Cardiac fibroblast (primary cell): ENCODE results near the gene NUDT17.
"Not testable (repeated sequence)": the region's sequence is repeated elsewhere in the genome, so short reads cannot be mapped to it uniquely, and the experiment has no call there.

ENCODE experiments used
- DNase-seq, 2 donors: peaks; one replicate each; pipeline versions ENCODE4 v3.0.0 to v3.0.0-alpha.2; 2010; ENCODE audit warnings: low read depth in 2 of 2
- H3K4me3 ChIP-seq, 2 donors: replicated peaks in 1 of 2; 1 replicate in 1 of 2; 2 replicates in 1 of 2; pipeline ENCODE4 v1.5.1; 2011; ENCODE audit warnings: low read depth in 2 of 2, low read length in 2 of 2, mild to moderate bottlenecking in 2 of 2, moderate library complexity in 1 of 2
- TF ChIP-seq, protein P1 (sequence below): IDR thresholded peaks from one replicate; pipeline ENCODE4 v1.5.1; 2011; ENCODE audit warnings: low read depth, mild to moderate bottlenecking, low read length, inconsistent platforms

NUDT17 gene

DNA sequence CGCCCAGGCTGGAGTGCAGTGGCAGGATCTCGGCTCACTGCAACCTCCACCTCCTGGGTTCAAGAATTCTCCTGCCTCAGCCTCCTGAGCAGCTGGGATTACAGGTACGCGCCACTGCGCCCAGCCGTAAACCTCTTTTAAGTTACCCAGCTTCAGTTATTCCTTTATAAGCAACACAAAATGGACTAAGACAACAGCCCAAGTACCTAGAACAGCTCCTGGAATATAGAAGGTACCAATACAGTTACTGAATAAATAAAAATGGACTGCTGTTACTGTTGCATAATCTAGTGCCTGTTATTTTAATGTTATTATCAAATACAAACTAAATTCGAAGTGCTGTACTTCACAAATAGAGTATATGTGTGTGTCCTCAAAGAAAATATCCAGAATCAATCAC, 38.6 kb upstream of the NUDT17 start:
- DNase-seq, result no peak
- TF ChIP-seq, protein P1, sequence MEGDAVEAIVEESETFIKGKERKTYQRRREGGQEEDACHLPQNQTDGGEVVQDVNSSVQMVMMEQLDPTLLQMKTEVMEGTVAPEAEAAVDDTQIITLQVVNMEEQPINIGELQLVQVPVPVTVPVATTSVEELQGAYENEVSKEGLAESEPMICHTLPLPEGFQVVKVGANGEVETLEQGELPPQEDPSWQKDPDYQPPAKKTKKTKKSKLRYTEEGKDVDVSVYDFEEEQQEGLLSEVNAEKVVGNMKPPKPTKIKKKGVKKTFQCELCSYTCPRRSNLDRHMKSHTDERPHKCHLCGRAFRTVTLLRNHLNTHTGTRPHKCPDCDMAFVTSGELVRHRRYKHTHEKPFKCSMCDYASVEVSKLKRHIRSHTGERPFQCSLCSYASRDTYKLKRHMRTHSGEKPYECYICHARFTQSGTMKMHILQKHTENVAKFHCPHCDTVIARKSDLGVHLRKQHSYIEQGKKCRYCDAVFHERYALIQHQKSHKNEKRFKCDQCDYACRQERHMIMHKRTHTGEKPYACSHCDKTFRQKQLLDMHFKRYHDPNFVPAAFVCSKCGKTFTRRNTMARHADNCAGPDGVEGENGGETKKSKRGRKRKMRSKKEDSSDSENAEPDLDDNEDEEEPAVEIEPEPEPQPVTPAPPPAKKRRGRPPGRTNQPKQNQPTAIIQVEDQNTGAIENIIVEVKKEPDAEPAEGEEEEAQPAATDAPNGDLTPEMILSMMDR, result no peak
- H3K4me3 ChIP-seq, result no peak overlapping the region

DNA sequence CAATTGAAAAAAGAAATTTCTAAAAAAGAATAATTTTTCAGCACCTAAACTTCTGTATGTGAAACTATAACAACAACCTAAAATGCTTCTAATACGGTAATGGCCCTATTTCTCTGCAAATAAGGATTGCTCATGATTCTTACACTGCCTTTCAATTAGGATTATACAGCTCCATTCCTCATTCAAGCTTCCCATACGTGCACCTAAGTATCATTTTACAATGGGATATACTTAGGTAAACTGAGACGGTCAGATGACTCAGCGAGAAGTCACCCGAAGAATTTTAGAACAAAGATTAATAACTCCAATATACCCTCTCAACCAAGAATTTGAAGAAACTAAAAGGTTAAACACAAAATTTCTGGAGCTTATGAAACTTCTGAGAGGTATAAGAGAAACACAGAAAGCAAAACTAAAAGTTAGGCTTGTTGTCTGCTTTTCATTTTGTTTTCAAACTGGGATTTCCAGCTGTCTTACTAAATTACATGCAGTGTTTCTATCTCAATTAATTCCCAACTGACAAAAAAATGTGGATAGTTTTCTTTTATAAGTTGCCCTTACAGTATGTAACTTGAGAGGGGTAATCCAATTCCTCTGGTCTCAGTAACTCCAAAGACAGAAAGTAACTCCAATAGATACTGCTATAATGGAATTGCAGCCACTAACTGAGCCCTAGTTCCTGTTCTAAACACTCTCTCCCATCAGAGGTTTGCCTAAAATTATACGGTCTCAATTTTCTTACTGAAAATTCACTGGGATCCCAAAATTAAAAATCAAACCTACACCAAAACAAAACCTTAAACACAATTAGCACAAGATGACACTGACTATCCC, 32.2 kb upstream of the NUDT17 start:
- H3K4me3 ChIP-seq, DNase-seq: not testable (repeated sequence)

DNA sequence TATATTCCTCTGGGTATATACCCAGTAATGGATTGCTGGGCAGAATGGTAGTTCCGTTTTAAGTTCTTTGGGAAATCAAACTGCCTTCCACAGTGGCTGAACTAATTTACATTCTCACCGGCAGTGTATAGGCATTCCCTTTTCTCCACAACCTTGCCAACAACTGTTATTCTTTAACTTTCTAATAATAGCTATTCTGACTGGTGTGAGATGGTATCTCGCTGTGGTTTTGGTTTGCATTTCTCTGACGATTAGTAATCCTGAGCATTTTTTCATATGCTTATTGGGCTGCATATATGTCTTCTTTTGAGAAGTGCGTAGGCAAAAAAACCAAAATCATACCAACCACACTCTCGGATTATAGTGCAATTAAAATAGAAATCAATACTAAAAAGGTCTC, 27.3 kb upstream of the NUDT17 start:
- peak; percentile 52 to 61 for DNase-seq
- H3K4me3 ChIP-seq, result not testable (repeated sequence)

DNA sequence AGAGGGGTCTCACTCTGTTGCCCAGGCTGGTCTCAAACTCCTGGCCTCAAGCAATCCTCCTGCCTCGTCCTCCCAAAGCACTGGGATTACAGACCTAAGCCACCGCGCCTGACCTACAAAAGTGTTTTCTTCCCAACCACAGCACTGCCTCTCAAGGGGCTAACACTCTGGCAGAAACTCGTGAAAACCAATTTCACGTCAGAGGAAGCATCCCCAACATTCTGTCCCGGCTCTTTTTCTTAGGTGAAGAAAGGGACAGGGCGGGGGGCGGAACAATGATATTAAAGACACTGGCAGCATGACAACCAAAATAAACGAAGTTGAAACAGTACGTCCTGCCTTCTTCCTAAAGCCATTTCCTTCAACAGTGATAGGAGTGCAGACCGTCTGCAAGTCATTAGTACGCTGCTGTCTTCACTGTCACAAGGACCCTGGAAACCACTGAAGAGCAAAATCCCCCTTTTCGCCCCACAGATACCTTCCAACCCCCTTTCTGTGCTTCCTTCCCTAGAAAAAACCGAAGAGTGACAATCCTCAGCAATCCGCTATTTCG, 22.6 kb upstream of the NUDT17 start:
- not testable (repeated sequence) for DNase-seq
- peak overlapping the region in 1 of 2 donors; percentile 37 for H3K4me3 ChIP-seq

DNA sequence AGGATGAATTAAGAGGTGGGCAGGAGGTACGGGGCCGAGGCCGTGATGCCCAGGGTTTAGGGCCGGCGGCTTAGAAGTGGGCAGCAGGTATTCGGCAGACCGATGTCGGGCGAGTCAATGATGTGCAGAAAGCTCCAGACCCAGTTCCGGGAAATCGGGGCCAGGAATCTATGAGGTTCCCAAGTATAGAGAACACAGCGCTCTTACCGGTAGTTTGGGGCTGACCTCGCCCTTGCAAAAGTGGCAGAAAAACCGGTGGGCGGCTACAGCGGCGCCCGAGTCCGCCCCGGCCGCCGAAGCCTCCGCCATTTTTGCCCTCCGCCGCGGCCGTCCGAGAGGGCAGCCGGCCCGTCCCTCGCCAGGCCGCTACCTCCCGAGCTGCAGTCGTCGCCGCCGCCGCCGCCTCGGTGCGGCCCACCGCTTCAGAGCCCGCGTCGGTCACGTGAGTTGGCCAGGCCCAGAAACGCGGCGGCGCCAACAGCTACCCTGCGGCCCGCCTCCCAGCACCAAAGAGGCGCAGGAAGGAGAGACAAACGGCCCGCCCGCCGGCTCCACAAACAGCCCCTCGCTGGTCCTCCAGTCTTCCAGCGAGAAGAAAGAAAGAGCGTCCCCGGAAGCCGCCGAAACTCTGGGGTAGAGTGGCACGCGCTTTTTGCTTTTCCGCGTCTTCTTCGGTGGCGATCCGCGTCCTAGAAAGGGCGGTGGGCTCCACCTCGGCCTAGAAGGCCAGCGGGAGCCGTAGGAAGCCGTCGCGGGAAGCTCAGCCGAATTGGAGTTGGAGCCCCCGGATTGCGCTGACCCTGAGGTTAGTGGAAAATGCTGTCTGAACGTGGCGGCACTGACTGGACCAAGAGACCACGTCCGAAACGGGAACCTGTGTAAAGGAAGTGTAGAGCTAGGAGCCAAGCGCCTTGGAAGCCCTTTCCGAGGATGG, 21.6 kb upstream of the NUDT17 start, which contains the start of the genes POLR3C and RNF115:
Gene POLR3C, plus strand, starts transcription at position 636 of the 934 bp plus-strand sequence. CDS start 1,577 bp downstream, outside the sequence.
Gene RNF115, minus strand, starts transcription at position 531 of the 934 bp plus-strand sequence. Its CDS starts 222 bp downstream, at position 309.
- peak within 1 kb of the TSS; percentile 77 to 95 for H3K4me3 ChIP-seq
- TF ChIP-seq, protein P1, result no peak
- DNase-seq, result peak; percentile 91 to 95

DNA sequence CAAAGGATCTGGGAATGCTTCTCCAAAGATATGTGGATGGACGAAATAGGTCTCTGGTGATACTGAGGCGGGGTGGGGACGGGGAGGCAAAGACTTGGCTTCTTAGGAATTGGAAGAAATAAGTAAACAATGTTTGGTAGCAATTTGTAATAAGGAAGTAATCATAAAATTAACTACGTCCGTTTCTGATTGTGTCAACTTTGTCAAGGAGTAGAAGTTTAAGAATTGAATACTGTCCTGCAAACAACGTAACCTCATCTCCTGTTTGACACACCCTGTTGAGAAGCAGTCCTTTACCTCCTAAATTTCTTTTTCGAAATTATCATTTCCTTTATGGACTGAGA, 21.0 kb upstream of the NUDT17 start:
- no peak for DNase-seq
- peak overlapping the region; percentile 77 to 95 for H3K4me3 ChIP-seq
- TF ChIP-seq, protein P1, result no peak

DNA sequence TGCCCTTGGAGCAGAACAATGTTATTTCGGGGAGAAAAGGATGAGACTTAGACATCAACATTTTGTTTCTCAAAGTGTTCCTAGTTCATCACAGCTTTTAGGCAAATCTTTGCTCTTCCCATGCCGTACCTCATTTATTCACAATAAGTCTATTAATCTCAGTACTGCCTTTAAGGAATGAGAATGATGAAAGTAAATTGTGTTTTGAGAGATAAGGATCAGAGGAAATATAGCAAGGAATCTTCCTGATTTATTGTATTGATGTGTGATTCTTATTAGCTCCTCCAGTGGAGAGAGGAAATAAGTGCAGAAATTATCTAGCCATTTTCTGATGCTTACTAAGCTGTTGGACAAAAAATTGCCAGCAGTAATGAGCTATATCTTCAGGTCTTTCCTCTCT, 19.4 kb upstream of the NUDT17 start:
- no peak overlapping the region for H3K4me3 ChIP-seq
- TF ChIP-seq, protein P1, result no peak
- no peak for DNase-seq

DNA sequence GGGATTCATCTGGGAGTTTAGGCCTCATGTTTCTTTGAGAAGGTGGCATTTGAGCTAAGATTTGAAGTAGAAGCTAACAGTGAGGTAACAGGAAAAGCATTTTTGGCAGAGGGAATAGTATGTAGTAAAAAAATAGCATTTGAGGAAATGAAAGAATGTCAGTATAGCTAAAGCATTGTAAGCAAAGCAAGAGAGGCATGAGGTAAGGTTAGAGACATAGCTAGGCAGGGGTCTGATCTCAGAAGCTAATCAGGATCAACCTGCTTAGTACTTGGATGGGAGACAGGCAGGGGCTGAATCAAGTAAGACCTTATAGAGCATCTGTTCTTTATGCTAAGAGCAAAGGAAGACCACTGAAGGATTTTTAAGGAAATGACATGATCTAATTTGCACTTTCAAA, 17.5 kb upstream of the NUDT17 start:
- H3K4me3 ChIP-seq, result no peak overlapping the region
- DNase-seq, result no peak
- TF ChIP-seq, protein P1, result no peak
